ENCODE measurements around the gene NAMPT.

DNA sequence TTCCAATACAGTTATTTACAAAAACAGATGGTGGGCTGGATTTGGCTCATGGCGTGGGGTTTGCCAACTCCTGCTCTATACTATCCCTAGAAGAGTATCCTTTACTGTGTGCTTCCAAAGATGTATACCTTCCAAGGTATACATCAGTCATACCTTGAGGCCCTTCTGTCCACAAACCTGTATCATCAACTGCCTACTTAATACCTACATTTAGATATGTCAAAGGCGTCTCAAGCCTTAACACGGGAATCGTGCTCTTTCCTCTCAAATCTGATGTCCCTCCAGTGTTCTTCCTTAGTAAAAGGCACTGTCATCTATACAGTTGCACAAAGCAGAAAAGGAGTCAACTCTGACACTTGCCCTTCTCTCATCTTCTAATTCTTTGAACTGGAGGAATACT is 36.9 kb downstream of the NAMPT start:
- TF ChIP-seq, protein P1, sequence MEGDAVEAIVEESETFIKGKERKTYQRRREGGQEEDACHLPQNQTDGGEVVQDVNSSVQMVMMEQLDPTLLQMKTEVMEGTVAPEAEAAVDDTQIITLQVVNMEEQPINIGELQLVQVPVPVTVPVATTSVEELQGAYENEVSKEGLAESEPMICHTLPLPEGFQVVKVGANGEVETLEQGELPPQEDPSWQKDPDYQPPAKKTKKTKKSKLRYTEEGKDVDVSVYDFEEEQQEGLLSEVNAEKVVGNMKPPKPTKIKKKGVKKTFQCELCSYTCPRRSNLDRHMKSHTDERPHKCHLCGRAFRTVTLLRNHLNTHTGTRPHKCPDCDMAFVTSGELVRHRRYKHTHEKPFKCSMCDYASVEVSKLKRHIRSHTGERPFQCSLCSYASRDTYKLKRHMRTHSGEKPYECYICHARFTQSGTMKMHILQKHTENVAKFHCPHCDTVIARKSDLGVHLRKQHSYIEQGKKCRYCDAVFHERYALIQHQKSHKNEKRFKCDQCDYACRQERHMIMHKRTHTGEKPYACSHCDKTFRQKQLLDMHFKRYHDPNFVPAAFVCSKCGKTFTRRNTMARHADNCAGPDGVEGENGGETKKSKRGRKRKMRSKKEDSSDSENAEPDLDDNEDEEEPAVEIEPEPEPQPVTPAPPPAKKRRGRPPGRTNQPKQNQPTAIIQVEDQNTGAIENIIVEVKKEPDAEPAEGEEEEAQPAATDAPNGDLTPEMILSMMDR (IDR thresholded peaks at IDR 0.05), result no peak
- TF ChIP-seq POLR2A (IDR thresholded peaks at IDR 0.05), result no peak

Data from thyroid gland (tissue), 4 donors.